ENCODE data around the gene AIPL1.
A peak's percentile ranks its signal among the peaks of the same experiment; 100 is the strongest.
"Not testable (repeated sequence)": the region's sequence is repeated elsewhere in the genome, so short reads cannot be mapped to it uniquely, and the experiment has no call there.

AIPL1 gene, protein sequence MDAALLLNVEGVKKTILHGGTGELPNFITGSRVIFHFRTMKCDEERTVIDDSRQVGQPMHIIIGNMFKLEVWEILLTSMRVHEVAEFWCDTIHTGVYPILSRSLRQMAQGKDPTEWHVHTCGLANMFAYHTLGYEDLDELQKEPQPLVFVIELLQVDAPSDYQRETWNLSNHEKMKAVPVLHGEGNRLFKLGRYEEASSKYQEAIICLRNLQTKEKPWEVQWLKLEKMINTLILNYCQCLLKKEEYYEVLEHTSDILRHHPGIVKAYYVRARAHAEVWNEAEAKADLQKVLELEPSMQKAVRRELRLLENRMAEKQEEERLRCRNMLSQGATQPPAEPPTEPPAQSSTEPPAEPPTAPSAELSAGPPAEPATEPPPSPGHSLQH

DNA sequence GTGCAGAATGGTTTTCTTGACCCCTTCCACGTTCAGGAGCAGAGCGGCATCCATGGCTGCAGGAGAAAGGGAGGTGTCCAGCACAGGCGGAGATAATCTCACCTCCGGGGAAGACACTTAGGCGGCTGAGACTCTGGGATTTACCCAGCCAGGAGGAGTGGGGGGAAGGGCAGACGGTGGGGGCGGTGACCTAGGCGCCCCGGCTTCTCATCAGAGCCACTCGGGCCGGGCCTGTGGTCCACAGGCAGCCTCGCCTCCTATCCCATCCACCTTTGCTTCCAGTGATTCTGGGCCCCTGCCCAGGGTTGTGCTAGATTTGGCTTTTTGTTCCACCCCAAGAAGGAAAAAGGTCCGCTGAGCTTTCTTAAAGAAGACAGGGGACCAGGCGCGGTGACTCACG lies at the start of gene AIPL1:
AIPL1 (minus strand) TSS at position 71 of the 400 bp plus-strand sequence; CDS start at position 54, 17 bp downstream.
- no peak for DNase-seq

GRCh38 chr17:6483507-6483906 lies 48.6 kb upstream of the AIPL1 start:
- no peak for DNase-seq

- DNase-seq: not testable (repeated sequence)
Observed at GRCh38 chr17:6482796-6483195, 47.9 kb upstream of the AIPL1 start.

- no peak for DNase-seq
Observed at GRCh38 chr17:6482105-6482455, 47.2 kb upstream of the AIPL1 start.

GRCh38 chr17:6480303-6480675 lies 45.4 kb upstream of the AIPL1 start:
- no peak for DNase-seq

- DNase-seq: no peak
Observed at GRCh38 chr17:6479622-6480302, 44.8 kb upstream of the AIPL1 start.

- DNase-seq: no peak
Observed at GRCh38 chr17:6478486-6478885, 43.6 kb upstream of the AIPL1 start.

- no peak for DNase-seq
Observed at GRCh38 chr17:6477831-6478383, 43.0 kb upstream of the AIPL1 start.

DNA sequence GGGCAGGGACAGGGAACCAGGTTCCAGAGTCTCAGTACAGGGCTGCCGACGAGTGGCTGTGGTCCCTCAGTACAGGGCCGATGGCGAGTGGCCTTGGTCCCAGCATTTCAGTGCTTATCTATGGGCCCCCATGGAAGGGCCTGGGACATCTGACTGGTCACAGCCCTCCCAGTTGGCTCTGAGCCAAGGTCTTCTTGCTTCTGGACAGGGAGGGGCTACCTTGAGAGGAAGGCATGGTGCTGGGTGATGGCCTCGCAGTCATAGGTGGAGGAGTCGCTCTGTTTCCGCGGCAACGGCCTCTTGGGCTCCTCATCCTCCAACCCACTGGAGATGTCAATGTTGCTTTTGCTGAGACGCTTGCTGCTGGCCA lies 41.9 kb upstream of the AIPL1 start:
- DNase-seq: no peak

DNA sequence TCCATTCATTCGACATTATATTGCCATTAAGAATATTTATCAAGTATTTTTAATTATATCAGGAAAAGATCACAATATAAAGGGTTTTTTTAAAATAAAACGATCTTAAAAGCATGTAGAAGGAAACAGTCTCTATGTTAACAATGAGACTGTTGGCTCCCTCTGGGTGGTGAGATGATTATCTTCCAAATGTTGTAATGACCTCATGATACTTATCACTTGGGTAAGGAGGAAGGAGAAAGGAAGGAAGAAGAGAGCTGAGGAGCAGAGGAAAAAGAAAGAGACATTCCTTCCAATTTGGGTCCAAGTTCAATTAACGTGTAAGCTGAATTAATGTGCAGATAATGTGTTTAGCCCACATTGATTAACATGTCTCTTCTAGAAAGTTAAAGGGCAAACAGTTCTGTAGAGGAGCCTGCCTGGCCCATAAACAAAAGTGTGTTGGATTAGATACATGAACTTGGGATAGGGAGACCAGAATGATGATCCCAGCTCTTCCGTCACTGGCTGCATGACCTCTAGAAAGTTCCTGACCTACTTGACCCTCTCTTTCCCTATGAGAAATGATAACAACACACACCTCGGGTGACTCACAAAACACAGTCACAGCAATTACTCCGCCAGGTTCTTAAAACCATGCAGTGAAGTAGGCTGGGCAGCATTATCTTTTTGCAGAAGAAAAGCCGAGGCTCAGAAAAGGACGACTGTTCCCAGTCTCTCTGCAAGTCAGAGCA lies 41.3 kb upstream of the AIPL1 start:
- no peak for DNase-seq

GRCh38 chr17:6475411-6475810 lies 40.5 kb upstream of the AIPL1 start:
- no peak for DNase-seq

GRCh38 chr17:6474906-6475305 lies 40.0 kb upstream of the AIPL1 start:
- no peak for DNase-seq

GRCh38 chr17:6474376-6474775 lies 39.5 kb upstream of the AIPL1 start:
- DNase-seq: no peak

- peak; percentile 76 to 80 for DNase-seq
Observed at GRCh38 chr17:6473128-6473767, 38.3 kb upstream of the AIPL1 start.

GRCh38 chr17:6472517-6472916 lies 37.6 kb upstream of the AIPL1 start:
- DNase-seq: no peak

DNA sequence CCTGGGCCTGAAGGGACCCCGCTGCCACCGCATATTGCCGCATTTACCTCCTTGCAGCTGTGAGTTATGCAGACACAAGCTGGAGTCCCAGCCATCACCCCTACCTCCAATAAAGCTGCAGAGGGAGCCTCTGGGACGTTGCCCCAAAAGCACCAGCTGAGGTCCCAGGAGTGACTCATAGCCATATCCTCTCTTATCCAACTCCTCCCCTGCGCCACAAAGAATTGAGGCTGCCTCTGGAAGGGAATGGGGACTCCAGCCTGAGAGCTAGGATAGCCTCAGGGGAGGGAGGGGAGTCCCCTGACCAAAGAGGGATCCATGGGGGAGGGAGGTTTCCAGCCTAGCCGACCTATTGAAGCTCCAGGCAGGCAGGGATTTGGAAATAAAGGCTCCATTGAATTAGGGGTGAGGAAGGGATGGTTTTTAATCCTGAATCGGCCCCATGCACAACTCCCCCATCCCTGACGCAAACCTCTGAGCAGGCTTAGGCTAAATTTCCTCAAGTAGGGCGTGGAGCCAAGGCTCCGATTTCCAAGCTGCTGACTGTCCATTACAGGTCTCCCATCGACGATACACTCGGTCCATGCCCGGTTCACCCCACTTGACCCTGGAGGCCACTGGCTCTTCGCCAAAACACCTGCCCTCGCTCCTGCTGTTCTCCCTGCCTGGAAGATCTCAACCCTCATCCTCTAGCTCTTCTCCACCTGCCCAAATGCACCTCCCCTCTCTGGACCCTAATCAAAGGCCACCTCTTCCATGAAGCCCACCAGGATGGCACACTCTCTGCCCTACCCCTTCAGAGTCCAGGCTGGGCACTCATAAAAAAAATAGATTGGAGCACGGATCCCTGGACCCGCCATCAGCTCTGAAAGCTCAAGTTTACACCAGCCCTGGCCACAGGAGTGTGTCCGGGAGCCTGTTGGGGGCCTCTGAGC lies 36.9 kb upstream of the AIPL1 start:
- DNase-seq: no peak

DNA sequence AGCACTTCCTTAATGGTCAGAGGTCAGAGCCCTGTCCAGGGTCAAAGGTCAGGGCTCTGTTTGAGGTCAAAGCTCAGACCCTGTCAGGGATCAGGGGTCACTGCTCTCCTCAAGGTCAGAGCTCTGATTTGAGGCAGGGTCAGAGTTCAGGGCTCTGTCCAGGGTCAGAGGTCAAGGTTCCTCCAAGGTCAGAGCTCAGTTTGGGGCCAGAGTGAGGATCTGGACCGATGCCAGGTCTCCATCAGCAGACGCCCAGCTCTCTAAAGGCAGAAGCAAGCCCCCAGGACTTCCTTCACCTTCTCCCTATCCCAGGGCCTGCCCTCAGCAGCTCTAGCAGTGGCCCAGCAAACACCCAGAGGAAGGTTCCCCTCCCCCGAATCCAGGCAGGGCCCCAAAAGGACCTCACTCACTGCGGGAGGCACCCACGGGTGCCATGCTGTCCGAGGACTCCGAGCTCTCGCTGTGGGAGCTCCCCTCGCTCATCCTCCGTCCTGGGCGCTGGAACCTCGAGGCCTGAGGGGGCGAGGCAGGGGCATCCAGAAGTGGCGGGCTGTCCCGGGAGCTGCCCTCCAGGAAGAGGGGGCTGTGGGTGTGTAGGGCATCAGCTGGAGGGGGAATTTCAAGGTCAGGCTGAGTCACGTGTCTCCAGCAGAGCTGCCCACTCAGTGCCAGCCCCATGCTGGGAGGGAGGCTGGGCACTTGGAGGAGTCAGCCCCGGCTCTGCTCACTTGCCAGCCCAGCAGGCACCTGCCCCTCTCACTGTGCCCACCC lies 36.0 kb upstream of the AIPL1 start:
- DNase-seq: no peak

- DNase-seq: no peak
Observed at GRCh38 chr17:6470146-6470718, 35.3 kb upstream of the AIPL1 start.

GRCh38 chr17:6468051-6468790 lies 33.3 kb upstream of the AIPL1 start:
- DNase-seq: no peak

DNA sequence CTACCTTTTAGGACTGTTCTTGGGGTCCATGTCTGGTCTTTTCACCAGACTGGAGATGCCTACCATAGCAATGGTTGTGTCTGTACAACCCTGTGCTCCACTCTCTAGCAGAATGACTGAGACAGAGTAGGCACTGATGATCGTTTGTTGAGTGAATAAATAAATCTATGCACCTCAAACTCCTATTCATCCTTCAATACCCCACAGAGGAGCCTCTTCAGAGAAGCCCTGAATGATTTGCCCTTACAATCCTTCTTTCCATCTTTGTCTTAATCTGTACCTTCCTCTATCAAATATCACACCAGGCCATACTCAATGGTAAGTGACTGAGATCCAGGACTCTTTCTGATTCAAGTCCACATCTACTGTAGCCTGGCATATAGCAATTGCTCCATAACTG lies 32.6 kb upstream of the AIPL1 start:
- DNase-seq: no peak

Measured in stimulated activated CD4-positive, alpha-beta T cell treated with anti-CD3 and anti-CD28 coated beads, Interleukin-2, amount 100 ng/mL, for 24 hours (primary cell).